Activated CD4-positive, alpha-beta T cell treated with anti-CD3 and anti-CD28 coated beads, Interleukin-2, amount 50 U/mL, for 16 hours (primary cell): Measurements from ENCODE around the gene THAP11.

ENCODE experiments used
- DNase-seq: peaks from one replicate; pipeline ENCODE4 v3.0.0-alpha.2; 2020

Gene THAP11

DNA sequence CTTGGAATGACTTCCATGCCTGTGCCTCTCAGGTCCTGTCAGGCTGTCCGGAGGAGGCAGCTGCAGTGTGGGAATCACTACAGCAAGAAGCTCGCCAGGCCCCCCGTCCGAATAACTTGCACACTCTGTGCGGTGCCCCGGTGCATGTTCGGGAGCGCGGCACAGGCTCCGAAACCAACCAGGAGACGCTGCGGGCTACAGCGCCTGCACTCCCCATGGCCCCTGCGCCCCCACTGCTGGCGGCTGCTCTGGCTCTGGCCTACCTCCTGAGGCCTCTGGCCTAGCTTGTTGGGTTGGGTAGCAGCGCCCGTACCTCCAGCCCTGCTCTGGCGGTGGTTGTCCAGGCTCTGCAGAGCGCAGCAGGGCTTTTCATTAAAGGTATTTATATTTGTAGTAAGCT is 43.9 kb downstream of the THAP11 start:
- no peak for DNase-seq

DNA sequence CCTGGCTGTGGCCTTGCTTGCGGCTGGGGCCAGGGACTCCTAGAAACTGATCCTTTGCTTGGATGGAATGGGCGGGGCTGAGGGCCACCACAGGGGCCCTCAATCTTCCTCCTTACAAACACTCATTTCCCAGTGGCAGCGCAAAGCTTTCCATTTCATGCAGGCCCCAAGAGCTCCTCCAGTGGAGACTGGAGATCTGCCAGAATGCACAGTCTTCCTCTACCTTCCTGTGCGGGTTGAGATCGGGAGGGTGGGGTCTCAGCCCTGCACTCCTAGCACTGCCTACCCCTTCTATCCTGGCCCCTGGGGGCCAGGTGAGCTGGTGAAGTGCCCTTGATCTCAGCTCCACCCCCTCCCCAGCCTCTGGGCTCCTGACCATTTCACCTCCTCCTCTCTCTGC is 44.3 kb downstream of the THAP11 start:
- no peak for DNase-seq

DNA sequence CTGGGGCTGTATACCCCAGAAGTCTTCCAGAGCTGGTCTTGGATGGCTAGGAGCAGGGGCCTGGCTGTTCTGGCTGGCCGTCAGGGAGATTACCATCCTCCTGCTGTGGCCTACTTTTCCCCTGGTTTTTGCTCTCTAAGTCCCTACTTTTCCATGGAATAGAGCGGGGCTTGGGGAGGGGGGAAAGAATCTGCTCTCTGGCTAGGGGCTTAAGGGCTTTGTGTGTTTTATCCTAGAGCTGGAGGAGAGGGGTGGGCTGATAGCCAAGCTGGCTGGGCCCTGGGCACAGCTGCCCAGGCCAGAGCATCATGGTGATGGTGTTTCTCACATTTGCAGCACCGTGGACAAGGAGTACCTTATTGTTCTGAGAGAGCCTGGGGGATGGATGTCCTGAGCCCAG is 46.2 kb downstream of the THAP11 start:
- DNase-seq = no peak

DNA sequence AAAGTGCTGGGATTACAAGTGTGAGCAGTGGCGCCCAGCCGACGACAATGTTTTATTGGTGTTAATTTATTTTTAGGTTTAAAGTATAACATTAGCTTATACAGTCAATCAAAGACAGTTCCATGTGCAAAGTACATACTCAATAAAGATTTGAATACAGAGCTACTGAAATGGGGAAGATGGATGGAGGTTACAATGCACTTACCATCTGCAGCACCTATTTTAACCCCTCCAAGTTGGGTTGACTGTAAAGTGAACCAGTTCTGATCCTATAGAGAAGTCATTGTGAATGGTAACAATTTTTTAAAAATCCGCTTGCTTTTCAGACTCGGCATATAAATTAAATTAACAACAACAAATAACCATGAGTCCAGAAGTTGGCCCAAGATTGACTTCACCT is 50.3 kb downstream of the THAP11 start:
- DNase-seq = no peak

DNA sequence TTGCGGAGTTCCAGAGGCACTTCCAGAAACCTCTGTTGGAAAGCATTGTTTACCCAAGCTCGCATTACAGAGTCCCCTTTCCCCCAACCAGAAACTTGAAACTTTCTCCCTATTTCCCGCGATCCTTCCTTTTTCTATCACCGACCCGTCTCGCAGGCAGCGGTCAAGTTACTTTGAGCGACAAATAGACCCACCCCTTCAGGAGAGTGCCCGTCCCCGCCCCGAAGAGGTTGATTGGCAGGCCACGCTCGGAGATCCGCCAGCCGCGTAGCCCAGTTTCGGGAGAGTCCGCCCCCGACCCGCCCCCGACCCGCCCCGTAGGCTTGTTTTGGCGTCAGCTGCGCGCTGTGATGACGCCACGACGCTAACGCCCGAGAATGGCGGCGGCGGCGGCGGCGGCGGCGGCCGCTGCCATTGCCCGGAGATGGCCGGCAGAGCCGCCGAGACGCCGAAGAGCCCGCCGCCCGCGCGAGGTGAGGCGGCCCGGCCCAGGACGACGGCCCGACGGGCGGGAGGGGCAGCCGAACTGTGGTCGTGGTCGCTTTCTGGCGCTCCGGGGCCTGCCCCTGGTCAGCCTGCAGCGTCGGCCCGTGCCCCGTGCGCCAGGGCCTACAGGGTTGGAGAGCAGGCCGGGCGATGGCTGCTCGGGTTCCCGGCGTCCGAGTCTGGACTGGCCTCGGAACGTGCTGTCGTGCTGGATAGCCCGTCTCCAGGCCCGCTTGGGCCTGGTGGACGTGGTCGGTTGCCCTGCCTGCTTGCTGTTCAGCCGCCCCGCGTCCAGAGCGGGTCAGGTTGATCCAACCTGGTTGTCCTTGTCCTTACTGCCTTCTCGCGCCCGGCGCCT is 51.0 kb downstream of the THAP11 start, which contains the start of gene PSKH1:
Gene PSKH1 (plus strand): TSS at position 356 of the 844 bp plus-strand sequence. CDS start 15,496 bp downstream, outside the sequence.
- DNase-seq = peak; percentile 98
